VCaP (cell line): ENCODE results near the gene UNC5C.

ENCODE experiments used
- H3K27ac ChIP-seq: fragments of 450-650 bp; 2 replicates; pipeline ENCODE4 v1.5.1; 2017
- CTCF ChIP-seq: fragments of 450-650 bp; conservative IDR thresholded peaks from 2 replicates; pipeline ENCODE4 v1.5.1; 2017; ENCODE audit warnings: mild to moderate bottlenecking, moderate library complexity

The UNC5C gene

GRCh38 chr4:95231681-95232080, 317.1 kb downstream of the UNC5C start:
- H3K27ac ChIP-seq: no peak overlapping the region
- TF ChIP-seq CTCF: no peak

GRCh38 chr4:95225849-95226248, 322.9 kb downstream of the UNC5C start:
- no peak overlapping the region for H3K27ac ChIP-seq
- no peak for TF ChIP-seq CTCF

- TF ChIP-seq CTCF: no peak
- H3K27ac ChIP-seq: no peak overlapping the region
Measured at GRCh38 chr4:95224402-95224801, 324.4 kb downstream of the UNC5C start.

GRCh38 chr4:95220205-95221175, 328.3 kb downstream of the UNC5C start:
- no peak overlapping the region for H3K27ac ChIP-seq
- no peak for TF ChIP-seq CTCF

- TF ChIP-seq CTCF: no peak
- H3K27ac ChIP-seq: no peak overlapping the region
Measured at GRCh38 chr4:95219109-95219508, 329.7 kb downstream of the UNC5C start.

- H3K27ac ChIP-seq: no peak overlapping the region
- no peak for TF ChIP-seq CTCF
Measured at GRCh38 chr4:95217197-95217596, 331.6 kb downstream of the UNC5C start.

GRCh38 chr4:95216636-95217035, 332.1 kb downstream of the UNC5C start:
- no peak for TF ChIP-seq CTCF
- no peak overlapping the region for H3K27ac ChIP-seq
